H1 (cell line): ENCODE results near the gene MPP4. TPM values are rescaled to one million over a fixed set of nuclear protein-coding genes. Genes with fewer than 3 reads are reported as not detected.

Experiments
- CTCF ChIA-PET: fragments of 300-600 bp; sonication (Branson Sonifier 250); formaldehyde crosslinking; loops from one replicate; lab custom pipeline; 2021; ENCODE audit not compliant: partially characterized antibody; lab: Charles Lee
- POLR2A ChIA-PET: fragments of 300-600 bp; sonication (Branson Sonifier 250); formaldehyde crosslinking; loops from one replicate; lab custom pipeline; 2021; ENCODE audit warnings: inconsistent platforms; ENCODE audit not compliant: partially characterized antibody; lab: Charles Lee
- DNase-seq, 2 experiments: peaks; one replicate each; pipeline versions ENCODE4 v3.0.0 to v3.0.0-alpha.2; 2010 to 2022; ENCODE audit warnings: low spot score in 2 of 2, low read depth in 1 of 2, mixed read lengths in 1 of 2
- FAIRE-seq: peaks from 2 replicates; lab custom pipeline; 2011; peaks lifted over from hg19 to GRCh38; lab: Jason Lieb, UNC
- H2AFZ ChIP-seq: 2 replicates; pipeline ENCODE4 v1.8.1; 2012; ENCODE audit warnings: low read length, inconsistent platforms
- H2AK5ac ChIP-seq: 2 replicates; pipeline ENCODE4 v1.6.1; 2013; ENCODE audit warnings: low read depth, low read length
- H2BK120ac ChIP-seq: replicated peaks from 2 replicates; pipeline ENCODE3; 2013; ENCODE audit warnings: low read depth, low read length, inconsistent platforms
- H2BK12ac ChIP-seq: 2 replicates; pipeline ENCODE4 v1.6.1; 2013; ENCODE audit warnings: low read depth, low read length
- H2BK15ac ChIP-seq: 2 replicates; pipeline ENCODE4 v1.6.1; 2013; ENCODE audit warnings: low read length
- H2BK20ac ChIP-seq: 2 replicates; pipeline ENCODE4 v1.6.1; 2013; ENCODE audit warnings: low read length
- H2BK5ac ChIP-seq: 2 replicates; pipeline ENCODE4 v1.6.1; 2013; ENCODE audit warnings: low read depth, low read length
- H3K14ac ChIP-seq: 2 replicates; pipeline ENCODE4 v1.6.1; 2013; ENCODE audit warnings: inconsistent platforms; ENCODE audit not compliant: insufficient read length
- H3K18ac ChIP-seq: 2 replicates; pipeline ENCODE4 v1.6.1; 2013; ENCODE audit warnings: low read length; ENCODE audit errors: extremely low read depth
- H3K23ac ChIP-seq: 2 replicates; pipeline ENCODE4 v1.6.1; 2013; ENCODE audit warnings: inconsistent platforms; ENCODE audit not compliant: insufficient read length
- H3K23me2 ChIP-seq: 2 replicates; pipeline ENCODE4 v1.6.1; 2013; ENCODE audit warnings: low read depth, low read length
- H3K27ac ChIP-seq: 2 replicates; pipeline ENCODE4 v1.6.1; 2011; ENCODE audit warnings: low read depth, low read length, inconsistent platforms
- H3K27me3 ChIP-seq, 4 experiments: replicated peaks in 1 of 4; 1 replicate in 1 of 4; 2 replicates in 3 of 4; pipeline versions ENCODE4 v1.6.1 to v1.8.1; 2011 to 2013; ENCODE audit warnings: low read length in 3 of 4, mild to moderate bottlenecking in 3 of 4, inconsistent platforms in 2 of 4, mixed read lengths in 2 of 4, moderate library complexity in 1 of 4; ENCODE audit not compliant: control insufficient read depth in 3 of 4, insufficient read depth in 3 of 4; ENCODE audit errors: extremely low read depth in 1 of 4
- H3K36me3 ChIP-seq, 4 experiments: 2 replicates each; pipeline versions ENCODE4 v1.6.1 to v1.8.1; 2011 to 2013; ENCODE audit warnings: mild to moderate bottlenecking in 4 of 4, low read length in 3 of 4, moderate library complexity in 2 of 4, control low read depth in 1 of 4, inconsistent platforms in 1 of 4; ENCODE audit not compliant: insufficient read depth in 4 of 4, control insufficient read depth in 2 of 4
- H3K4ac ChIP-seq: replicated peaks from 2 replicates; pipeline ENCODE3; 2013; ENCODE audit warnings: low read length, low read depth, mixed read lengths, inconsistent platforms; ENCODE audit not compliant: insufficient read length
- H3K4me1 ChIP-seq, 4 experiments: replicated peaks in 1 of 4; 1 replicate in 1 of 4; 2 replicates in 3 of 4; pipeline versions ENCODE4 v1.6.1 to v1.8.1; 2011 to 2013; ENCODE audit warnings: low read length in 3 of 4, inconsistent platforms in 2 of 4, mixed read lengths in 1 of 4; ENCODE audit not compliant: insufficient read depth in 4 of 4, control insufficient read depth in 3 of 4
- H3K4me2 ChIP-seq, 2 experiments: 2 replicates each; pipeline versions ENCODE4 v1.6.1 to v1.8.1; 2011 to 2013; ENCODE audit warnings: low read depth in 2 of 2, low read length in 2 of 2, control low read depth in 1 of 2, inconsistent platforms in 1 of 2, mild to moderate bottlenecking in 1 of 2; ENCODE audit not compliant: insufficient read depth in 1 of 2
- H3K4me3 ChIP-seq, 4 experiments: fragments of 200-600, 300-600 bp in 1 of 4; sonication (generic), shearing (Covaris generic), sonication (Bioruptor Twin) in 1 of 4; 2 replicates each; pipeline versions ENCODE4 v1.5.1 to v1.8.1; 2011 to 2016; ENCODE audit warnings: low read length in 4 of 4, low read depth in 3 of 4, control low read depth in 2 of 4, inconsistent platforms in 2 of 4, mild to moderate bottlenecking in 2 of 4, mixed read lengths in 1 of 4, moderate library complexity in 1 of 4; ENCODE audit not compliant: insufficient read depth in 2 of 4; ENCODE audit errors: extremely low read depth in 1 of 4
- H3K56ac ChIP-seq: replicated peaks from 2 replicates; pipeline ENCODE3; 2013; ENCODE audit warnings: low read depth, mild to moderate bottlenecking, mixed read lengths, low read length, inconsistent platforms; ENCODE audit not compliant: insufficient read length
- H3K79me1 ChIP-seq: 2 replicates; pipeline ENCODE4 v1.6.1; 2013; ENCODE audit warnings: low read depth, low read length, control low read depth
- H3K79me2 ChIP-seq, 2 experiments: 2 replicates each; pipeline versions ENCODE4 v1.6.1 to v1.8.1; 2012 to 2013; ENCODE audit warnings: low read length in 2 of 2, mild to moderate bottlenecking in 2 of 2, inconsistent platforms in 1 of 2; ENCODE audit not compliant: insufficient read depth in 2 of 2, control insufficient read depth in 1 of 2
- H3K9ac ChIP-seq, 4 experiments: replicated peaks in 1 of 4; 1 replicate in 1 of 4; 2 replicates in 3 of 4; pipeline versions ENCODE4 v1.6.1 to v1.8.1; 2011 to 2013; ENCODE audit warnings: low read depth in 3 of 4, low read length in 3 of 4, control low read depth in 2 of 4, mild to moderate bottlenecking in 2 of 4, moderate library complexity in 2 of 4, inconsistent platforms in 1 of 4; ENCODE audit errors: extremely low read depth in 1 of 4
- H3K9me3 ChIP-seq, 2 experiments: 2 replicates each; pipeline versions ENCODE4 v1.6.1 to v1.8.1; 2012 to 2013; ENCODE audit warnings: mild to moderate bottlenecking in 2 of 2, moderate library complexity in 2 of 2, control low read depth in 1 of 2, inconsistent platforms in 1 of 2, low read depth in 1 of 2, low read length in 1 of 2, mixed read lengths in 1 of 2; ENCODE audit not compliant: insufficient read depth in 2 of 2
- H4K20me1 ChIP-seq, 2 experiments: replicated peaks in 1 of 2; 2 replicates each; pipeline versions ENCODE3 to v1.8.1; 2011 to 2013; ENCODE audit warnings: inconsistent platforms in 2 of 2, low read length in 2 of 2, mild to moderate bottlenecking in 1 of 2; ENCODE audit not compliant: insufficient read depth in 2 of 2, control insufficient read depth in 1 of 2
- H4K5ac ChIP-seq: 2 replicates; pipeline ENCODE4 v1.6.1; 2013; ENCODE audit warnings: low read length, low read depth, mixed read lengths, inconsistent platforms; ENCODE audit not compliant: insufficient read length
- H4K8ac ChIP-seq: 2 replicates; pipeline ENCODE4 v1.8.0; 2013; ENCODE audit warnings: mild to moderate bottlenecking, moderate library complexity, low read length, inconsistent platforms; ENCODE audit not compliant: insufficient read depth; ENCODE audit errors: extremely low read depth
- H4K91ac ChIP-seq: replicated peaks from 2 replicates; pipeline ENCODE3; 2013; ENCODE audit warnings: low read length, mixed read lengths, inconsistent platforms; ENCODE audit not compliant: insufficient read length
- CHD2 ChIP-seq: IDR thresholded peaks from 2 replicates; pipeline ENCODE4 v1.6.1; 2012; ENCODE audit warnings: low read length, improper control_type of control experiment
- YY1 ChIP-seq: IDR thresholded peaks from 2 replicates; pipeline ENCODE4 v1.6.1; 2011; ENCODE audit warnings: low read depth, mild to moderate bottlenecking, low read length
- WGBS, 2 experiments: shearing (Covaris generic) in 1 of 2; methylation state at CpG; one replicate each; pipeline versions ENCODE4 v1.1.6 to v1.1.7; 2013 to 2015; ENCODE audit warnings: low lambda C conversion rate in 2 of 2, mixed read lengths in 2 of 2, inconsistent platforms in 1 of 2, low coverage in 1 of 2, missing lambda C conversion rate in 1 of 2; ENCODE audit not compliant: insufficient replicate concordance in 2 of 2, insufficient coverage in 1 of 2, insufficient read length in 1 of 2; ENCODE audit errors: extremely low coverage in 1 of 2, missing lambda C conversion rate in 1 of 2; 5-methylcytosine and 5-hydroxymethylcytosine counted together
- polyA plus RNA-seq, 7 experiments: library from polyadenylated mRNA; depleted of rRNA in 3 of 7; stranded (reverse) in 5 of 7; unstranded in 2 of 7; fragments of >200 nt in 5 of 7; fragments of 200-250 nt in 2 of 7; gene quantifications; 1 replicate in 5 of 7; 2 replicates in 1 of 7; 4 replicates in 1 of 7; pipeline versions ENCODE4 v1.2.1 to v1.2.3, GENCODE V29; 2011 to 2013; ENCODE audit warnings: missing spikeins in 2 of 7, mixed read lengths in 2 of 7
- total RNA-seq: library from RNA; stranded (reverse); fragmentation: NEBNext Ultra II Directional; extraction: Animal tissue kit (Norgen Biotek cat#: 25700); gene quantifications from 2 replicates; pipeline ENCODE4 v1.2.1, GENCODE V29; 2021

The MPP4 gene
- total and polyA plus RNA-seq, 2 of the 8 experiments (the other 6 are each of a cell fraction or from before 2014, with no cell fraction given): not detected

DNA sequence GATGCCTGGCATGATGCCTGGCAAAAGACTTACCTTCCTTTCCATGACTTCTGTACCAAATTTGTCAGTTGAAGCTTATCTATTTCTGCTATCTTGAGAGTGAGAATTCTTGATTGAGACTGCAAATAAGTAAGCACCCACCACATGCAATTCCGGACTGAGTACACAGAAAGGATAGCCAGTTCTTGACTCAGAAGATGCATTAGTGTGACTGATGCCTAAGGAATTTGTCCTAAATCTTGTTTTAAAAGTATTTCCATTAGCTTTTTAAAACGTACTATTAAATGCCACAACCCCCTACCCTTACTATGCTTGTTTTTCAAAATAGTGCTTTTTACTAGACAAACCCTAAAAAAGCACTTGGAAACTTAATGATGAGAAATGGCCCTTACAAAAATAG is 545 bp downstream of the MPP4 start:
- DNase-seq (no peak), FAIRE-seq (no peak)
- H3K23me2 ChIP-seq: no peaks in the 10 kb centered on the region
- H2BK120ac ChIP-seq: no peak overlapping the region
- no peak overlapping the region for H2AK5ac ChIP-seq
- H4K20me1 ChIP-seq: no peaks in the 10 kb centered on the region
- peaks cover 0 to 5% (median 0%) of the 10 kb centered on the region in 4 experiments; a peak in 1 of 8 replicates for H3K36me3 ChIP-seq
- WGBS, 2 experiments: 89% methylated on average over 2 of the region's 2 CpGs; no CpG with 5 or more reads in 1 of the 2 experiments
- no peak overlapping the region for H3K18ac ChIP-seq
- no peak overlapping the region for H3K4me3 ChIP-seq
- H3K27ac ChIP-seq: no peak overlapping the region
- H3K23ac ChIP-seq: no peak overlapping the region
- no peak overlapping the region for H2AFZ ChIP-seq
- no peak overlapping the region for H3K4ac ChIP-seq
- H2BK5ac ChIP-seq: no peak overlapping the region
- no peak overlapping the region for H3K56ac ChIP-seq
- no peak overlapping the region for H3K4me2 ChIP-seq
- no peak overlapping the region for H4K5ac ChIP-seq
- POLR2A ChIA-PET: no interaction called here
- H3K14ac ChIP-seq: no peak overlapping the region
- H4K8ac ChIP-seq: no peak overlapping the region
- no peak overlapping the region for H3K9ac ChIP-seq
- H3K79me1 ChIP-seq: no peaks in the 10 kb centered on the region
- H4K91ac ChIP-seq: no peak overlapping the region
- CTCF ChIA-PET: interaction anchor here (0.8 to 2.1 kb wide), 3 partner anchors 12 to 474 kb away, joined by 3 to 9 read pairs (median 5); no protein-coding TSS in a partner anchor
- H3K79me2 ChIP-seq: no peaks in the 10 kb centered on the region
- H3K4me1 ChIP-seq: peaks cover 0 to 20% (median 9%) of the 10 kb centered on the region in 4 experiments
- no peaks in the 10 kb centered on the region for H3K27me3 ChIP-seq
- H3K9me3 ChIP-seq: no peaks in the 10 kb centered on the region
- no peak overlapping the region for H2BK20ac ChIP-seq
- no peak overlapping the region for H2BK15ac ChIP-seq
- H2BK12ac ChIP-seq: no peak overlapping the region
- TF ChIP-seq YY1: no peak
- no peak for TF ChIP-seq CHD2
